Dermis microvascular lymphatic vessel endothelial cell (primary cell): ENCODE data around the gene CD300A. TPM values are rescaled to one million over a fixed set of nuclear protein-coding genes. Genes with fewer than 3 reads are reported as not detected.

ENCODE experiments used
- total RNA-seq: library from RNA; depleted of rRNA; stranded (reverse); fragments of >200 nt; gene quantifications from 2 replicates; pipeline ENCODE4 v1.2.1, GENCODE V29; 2014

CD300A gene
- total RNA-seq, 1 donor from 2014 or later, result not detected

Other genes with a start within 250 kb of the CD300A start
- gene DNAI2, start 192.4 kb upstream of the CD300A start, total RNA-seq, result 0.13 TPM in 1 of 2 replicates, not detected in the other
- gene KIF19, start 140.4 kb upstream of the CD300A start, total RNA-seq, result 1.5 and 1.8 TPM in 2 replicates
- not detected in 2 replicates for gene BTBD17, start 104.8 kb upstream of the CD300A start, total RNA-seq
- 0.13 TPM in 1 of 2 replicates, not detected in the other for gene GPR142, start 99.1 kb upstream of the CD300A start, total RNA-seq
- 2.3 and 10.0 TPM in 2 replicates for gene GPRC5C, start 34.5 kb upstream of the CD300A start, total RNA-seq
- not detected in 2 replicates for gene CD300LB, start 64.8 kb downstream of the CD300A start, total RNA-seq
- gene CD300C, start 79.5 kb downstream of the CD300A start, total RNA-seq, result not detected in 2 replicates
- not detected in 2 replicates for gene CD300H, start 100.9 kb downstream of the CD300A start, total RNA-seq
- gene CD300LD, start 125.6 kb downstream of the CD300A start, total RNA-seq, result not detected in 2 replicates
- not detected in 2 replicates for gene CD300E, start 157.1 kb downstream of the CD300A start, total RNA-seq
- not detected in 2 replicates for gene CD300LF, start 246.3 kb downstream of the CD300A start, total RNA-seq